Transverse colon (tissue), 4 donors: Measurements from ENCODE around the gene OR3A1.

Experiments
- EP300 ChIP-seq: sonication (generic); formaldehyde crosslinking; IDR thresholded peaks from one replicate; pipeline ENCODE4 v1.6.1; 2017; ENCODE audit warnings: antibody characterized with exemption, low read depth
- POLR2A ChIP-seq: fragments of 450-650 bp; IDR thresholded peaks from one replicate; pipeline ENCODE4 v1.6.1; 2016; ENCODE audit warnings: antibody characterized with exemption, mild to moderate bottlenecking, moderate library complexity
- POLR2AphosphoS5 ChIP-seq, 3 donors: sonication (generic); formaldehyde crosslinking; IDR thresholded peaks; one replicate each; pipeline ENCODE4 v1.6.1; 2016; ENCODE audit warnings: antibody characterized with exemption in 3 of 3
- TF ChIP-seq, protein P1 (sequence below), 5 experiments: fragments of 200-600 bp in 3 of 5; fragments of 450-650 bp in 2 of 5; sonication (generic) in 3 of 5; IDR thresholded peaks; 1 replicate in 2 of 5; 2 replicates in 3 of 5; pipeline ENCODE4 v1.5.1; 2016 to 2017; ENCODE audit warnings: antibody characterized with exemption in 5 of 5, inconsistent platforms in 3 of 5, mild to moderate bottlenecking in 2 of 5, moderate library complexity in 1 of 5

- TF ChIP-seq POLR2AphosphoS5 (IDR thresholded peaks at IDR 0.05): no peak
- TF ChIP-seq, protein P1, sequence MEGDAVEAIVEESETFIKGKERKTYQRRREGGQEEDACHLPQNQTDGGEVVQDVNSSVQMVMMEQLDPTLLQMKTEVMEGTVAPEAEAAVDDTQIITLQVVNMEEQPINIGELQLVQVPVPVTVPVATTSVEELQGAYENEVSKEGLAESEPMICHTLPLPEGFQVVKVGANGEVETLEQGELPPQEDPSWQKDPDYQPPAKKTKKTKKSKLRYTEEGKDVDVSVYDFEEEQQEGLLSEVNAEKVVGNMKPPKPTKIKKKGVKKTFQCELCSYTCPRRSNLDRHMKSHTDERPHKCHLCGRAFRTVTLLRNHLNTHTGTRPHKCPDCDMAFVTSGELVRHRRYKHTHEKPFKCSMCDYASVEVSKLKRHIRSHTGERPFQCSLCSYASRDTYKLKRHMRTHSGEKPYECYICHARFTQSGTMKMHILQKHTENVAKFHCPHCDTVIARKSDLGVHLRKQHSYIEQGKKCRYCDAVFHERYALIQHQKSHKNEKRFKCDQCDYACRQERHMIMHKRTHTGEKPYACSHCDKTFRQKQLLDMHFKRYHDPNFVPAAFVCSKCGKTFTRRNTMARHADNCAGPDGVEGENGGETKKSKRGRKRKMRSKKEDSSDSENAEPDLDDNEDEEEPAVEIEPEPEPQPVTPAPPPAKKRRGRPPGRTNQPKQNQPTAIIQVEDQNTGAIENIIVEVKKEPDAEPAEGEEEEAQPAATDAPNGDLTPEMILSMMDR (IDR thresholded peaks at IDR 0.05): no peak
- no peak for TF ChIP-seq POLR2A
- no peak for TF ChIP-seq EP300
Observed at GRCh38 chr17:3298260-3298659, at the start of gene OR3A1.
